HepG2 (cell line): ENCODE measurements around the gene SYNPO2L. TPM values are rescaled to one million over a fixed set of nuclear protein-coding genes. Genes with fewer than 3 reads are reported as not detected.

Source experiments
- ATAC-seq: fragments of 200-7000 bp; cut with Tn5 transposase; 3 replicates; pipeline ENCODE4 v1.9.1; 2020; ENCODE audit warnings: mild to moderate bottlenecking, moderate library complexity
- BruUV-seq: library from RNA; stranded (reverse); fragments of 400-500 nt; replicated peaks from 2 replicates; lab custom pipeline; 2021; lab: Mats Ljungman, UMichigan
- CTCF ChIA-PET: fragments of 300-600 bp; formaldehyde crosslinking; extraction: SDS; loops from one replicate; lab custom pipeline; 2021; ENCODE audit warnings: low total read pairs, inconsistent platforms, low intra/inter-chr PET ratio; lab: Yijun Ruan, JAX
- POLR2A ChIA-PET: fragments of 350-600 bp; sonication (Branson Sonifier 250); formaldehyde crosslinking; loops from one replicate; lab custom pipeline; 2020; ENCODE audit warnings: antibody characterized with exemption, inconsistent platforms; lab: Yijun Ruan, JAX
- DNase-seq: peaks from one replicate; pipeline ENCODE4 v3.0.0-alpha.2; 2015; ENCODE audit warnings: low spot score
- FAIRE-seq: peaks from 3 replicates; lab custom pipeline; 2011; peaks lifted over from hg19 to GRCh38; lab: Jason Lieb, UNC
- H2AFZ ChIP-seq: one replicate; pipeline ENCODE4 v1.6.1; 2011; ENCODE audit warnings: low read length, inconsistent platforms
- H3K27ac ChIP-seq: fragments of 300-600 bp; 3 replicates; pipeline ENCODE4 v1.8.0; 2011; ENCODE audit warnings: mixed run types, mild to moderate bottlenecking, mixed read lengths, low read length, inconsistent platforms; ENCODE audit not compliant: insufficient read depth; ENCODE audit errors: extremely low read length
- H3K27me3 ChIP-seq, 2 experiments: fragments of 200-600 bp in 1 of 2; 2 replicates in 1 of 2; 3 replicates in 1 of 2; pipeline versions ENCODE4 v1.6.0 to v1.8.0; 2011; ENCODE audit warnings: low read length in 2 of 2, mild to moderate bottlenecking in 2 of 2, moderate library complexity in 2 of 2, inconsistent platforms in 1 of 2; ENCODE audit not compliant: insufficient read depth in 2 of 2, control insufficient read depth in 1 of 2
- H3K36me3 ChIP-seq, 2 experiments: fragments of 200-600 bp in 1 of 2; replicated peaks in 1 of 2; 2 replicates in 1 of 2; 3 replicates in 1 of 2; pipeline versions ENCODE4 v1.5.1 to v1.8.0; 2011; ENCODE audit warnings: low read length in 2 of 2, inconsistent platforms in 1 of 2; ENCODE audit not compliant: insufficient read depth in 2 of 2, control insufficient read depth in 1 of 2
- H3K4me1 ChIP-seq: 2 replicates; pipeline ENCODE4 v1.5.1; 2012; ENCODE audit warnings: low read length, inconsistent platforms; ENCODE audit not compliant: insufficient read depth
- H3K4me2 ChIP-seq: 2 replicates; pipeline ENCODE4 v1.6.0; 2011; ENCODE audit warnings: low read depth, low read length, inconsistent platforms
- H3K4me3 ChIP-seq, 3 experiments: fragments of 200-600 bp in 1 of 3; sonication (generic), shearing (Covaris generic) in 1 of 3; replicated peaks in 1 of 3; 2 replicates each; pipeline ENCODE4 v1.5.1; 2011 to 2016; ENCODE audit warnings: low read length in 3 of 3, inconsistent platforms in 2 of 3, low read depth in 2 of 3, mild to moderate bottlenecking in 2 of 3, control low read depth in 1 of 3, mixed read lengths in 1 of 3; ENCODE audit not compliant: insufficient read depth in 1 of 3
- H3K79me2 ChIP-seq: one replicate; pipeline ENCODE4 v1.6.1; 2011; ENCODE audit warnings: low read length, inconsistent platforms; ENCODE audit not compliant: insufficient read depth
- H3K9ac ChIP-seq: 2 replicates; pipeline ENCODE4 v1.6.0; 2011; ENCODE audit warnings: mild to moderate bottlenecking, low read depth, low read length, inconsistent platforms; ENCODE audit not compliant: insufficient read depth
- H3K9me3 ChIP-seq: 2 replicates; pipeline ENCODE4 v1.5.1; 2012; ENCODE audit warnings: mild to moderate bottlenecking, low read length
- H4K20me1 ChIP-seq: 2 replicates; pipeline ENCODE4 v1.6.0; 2011; ENCODE audit warnings: inconsistent platforms, mild to moderate bottlenecking, low read length, moderate library complexity; ENCODE audit not compliant: insufficient read depth
- CERS6 ChIP-seq: sonication (generic); formaldehyde crosslinking; IDR thresholded peaks from 2 replicates; pipeline ENCODE4 v1.5.0; 2020; ENCODE audit warnings: missing genetic modification reagents
- ESRRA ChIP-seq: sonication (generic); formaldehyde crosslinking; IDR thresholded peaks from 2 replicates; pipeline ENCODE4 v1.5.1; 2020; ENCODE audit warnings: mild to moderate bottlenecking, low read depth, missing genetic modification reagents
- HMGA1 ChIP-seq: sonication (generic); formaldehyde crosslinking; conservative IDR thresholded peaks from 2 replicates; pipeline ENCODE4 v1.4.0; 2020; ENCODE audit warnings: missing genetic modification reagents
- HNF4A ChIP-seq: sonication (generic); formaldehyde crosslinking; IDR thresholded peaks from 2 replicates; pipeline ENCODE4 v1.4.0; 2020; ENCODE audit warnings: missing genetic modification reagents
- RFX5 ChIP-seq: IDR thresholded peaks from 2 replicates; pipeline ENCODE4 v1.6.1; 2011; ENCODE audit warnings: low read depth, low read length, improper control_type of control experiment
- SRY ChIP-seq: sonication (generic); formaldehyde crosslinking; IDR thresholded peaks from 2 replicates; pipeline ENCODE4 v1.8.0; 2022; ENCODE audit warnings: mild to moderate bottlenecking, missing genetic modification reagents
- ZMAT3 ChIP-seq: sonication (generic); formaldehyde crosslinking; conservative IDR thresholded peaks from 2 replicates; pipeline ENCODE4 v1.7.0; 2021; ENCODE audit warnings: missing genetic modification reagents
- ZNF225 ChIP-seq: sonication (generic); formaldehyde crosslinking; IDR thresholded peaks from 2 replicates; pipeline ENCODE4 v1.4.0; 2020; ENCODE audit warnings: mild to moderate bottlenecking, missing genetic modification reagents
- ZNF569 ChIP-seq: sonication (generic); formaldehyde crosslinking; IDR thresholded peaks from 2 replicates; pipeline ENCODE4 v1.5.0; 2020; ENCODE audit warnings: mild to moderate bottlenecking, missing genetic modification reagents, moderate library complexity, borderline replicate concordance
- WGBS: methylation state at CpG from one replicate; pipeline ENCODE4 v1.1.6; 2017; ENCODE audit warnings: low lambda C conversion rate; 5-methylcytosine and 5-hydroxymethylcytosine counted together
- in situ Hi-C: cut with HindIII; loops from 2 replicates; pipeline ENCODE4 v1.10.0; 2017; ENCODE audit warnings: low pct_unique_long_range_greater_than_20kb; ENCODE audit not compliant: extremely low pct_ligation_motif_present
- intact Hi-C: fragments of 100-400 bp; cut with micrococcal nuclease; formaldehyde crosslinking; loops from one replicate; pipeline ENCODE4 v1.10.0; 2022; ENCODE audit not compliant: unreplicated experiment
- polyA plus RNA-seq, 8 experiments: library from polyadenylated mRNA; depleted of rRNA in 3 of 8; stranded (reverse) in 7 of 8; unstranded in 1 of 8; fragments of >200 nt; fragmentation: Illumina TruSeq in 4 of 8; extraction: Trizol in 4 of 8; gene quantifications; 2 replicates each; pipeline versions ENCODE4 v1.2.1 to v1.2.3, GENCODE V29; 2011 to 2016; ENCODE audit warnings: low read depth in 4 of 8, missing spikeins in 1 of 8, mixed read lengths in 1 of 8; ENCODE audit not compliant: insufficient read depth in 1 of 8
- total RNA-seq, 5 experiments: library from RNA; depleted of rRNA; stranded (reverse); fragments of >200 nt; fragmentation: Illumina TruSeq; extraction: Trizol; gene quantifications; 2 replicates each; pipeline ENCODE4 v1.2.3, GENCODE V29; 2016; ENCODE audit warnings: low read depth in 1 of 5

SYNPO2L gene
- total and polyA plus RNA-seq, 2 of the 13 experiments (the other 11 are each of a cell fraction or from before 2014, with no cell fraction given): not detected

- no TSS peak for BruUV-seq
- ChIA-PET CTCF (no interaction called here), POLR2A (no interaction called here)
- Histone ChIP-seq H3K4me1 (peaks cover 27% of the 10 kb centered on the region), H2AFZ (no peak overlapping the region), H4K20me1 (no peaks in the 10 kb centered on the region), H3K4me2 (no peak overlapping the region), H3K36me3 (no peaks in the 10 kb centered on the region), H3K79me2 (no peaks in the 10 kb centered on the region), H3K27ac (no peak overlapping the region), H3K27me3 (peaks cover 3 to 4% of the 10 kb centered on the region in 2 experiments; a peak in 1 of 5 replicates), H3K4me3 (no peak overlapping the region), H3K9me3 (no peaks in the 10 kb centered on the region), H3K9ac (no peak overlapping the region)
- peak; percentile 41 for DNase-seq
- in situ Hi-C loops: loop anchor here (25.0 kb wide), 1 partner anchor 387 kb away; the partner anchor contains the start of gene MRPS16
- FAIRE-seq: no peak
- ATAC-seq: peak; percentile 17
- WGBS: 10% methylated on average over 4 of the region's 4 CpGs
- intact Hi-C loops: no loop called here
- no peak for TF ChIP-seq SRY (CRISPR knock-in tag)
- no peak for TF ChIP-seq RFX5
- TF ChIP-seq HMGA1 (CRISPR knock-in tag): no peak
- no peak for TF ChIP-seq ZMAT3 (CRISPR knock-in tag)
- TF ChIP-seq ZNF225: no peak
- TF ChIP-seq HNF4A (CRISPR knock-in tag): peak; percentile 7; the same call in 1 of the 2 replicates
- TF ChIP-seq ZNF569: no peak
- peak; percentile 86 for TF ChIP-seq ESRRA (CRISPR knock-in tag)
- TF ChIP-seq CERS6: no peak
Observed at GRCh38 chr10:73648975-73649829, 6.6 kb downstream of the SYNPO2L start.
